Stomach (tissue), 9 donors: ENCODE data around the gene ADPRHL1. TPM values are rescaled to one million over a fixed set of nuclear protein-coding genes. Genes with fewer than 3 reads are reported as not detected.

ENCODE experiments used
- DNase-seq, 2 donors: peaks; one replicate each; pipeline versions ENCODE4 v3.0.0 to v3.0.0-alpha.2; 2013 to 2019
- H3K27ac ChIP-seq, 5 donors: fragments of 200-600 bp in 4 of 5; sonication (generic) in 4 of 5; one replicate each; pipeline ENCODE4 v1.5.1; 2013 to 2019; ENCODE audit warnings: mild to moderate bottlenecking in 1 of 5, moderate library complexity in 1 of 5
- H3K27me3 ChIP-seq, 3 donors: fragments of 200-600 bp; sonication (generic); one replicate each; pipeline ENCODE4 v1.5.1; 2017 to 2019; ENCODE audit warnings: mixed run types in 1 of 3
- H3K36me3 ChIP-seq, 4 donors: fragments of 200-600 bp; sonication (generic); 1 replicate in 3 of 4; 2 replicates in 1 of 4; pipeline ENCODE4 v1.5.1; 2016 to 2019
- H3K4me1 ChIP-seq, 4 donors: fragments of 200-600 bp; sonication (generic); one replicate each; pipeline ENCODE4 v1.5.1; 2016 to 2019
- H3K4me3 ChIP-seq, 4 donors: fragments of 200-600 bp; sonication (generic) in 3 of 4; one replicate each; pipeline ENCODE4 v1.5.1; 2016 to 2019; ENCODE audit warnings: mild to moderate bottlenecking in 1 of 4
- H3K9me3 ChIP-seq, 4 donors: fragments of 200-600 bp; sonication (generic); one replicate each; pipeline ENCODE4 v1.5.1; 2016 to 2019
- EP300 ChIP-seq: sonication (generic); formaldehyde crosslinking; IDR thresholded peaks from one replicate; pipeline ENCODE4 v1.6.1; 2017; ENCODE audit warnings: antibody characterized with exemption
- POLR2A ChIP-seq, 4 donors: fragments of 450-650 bp; IDR thresholded peaks; one replicate each; pipeline ENCODE4 v1.6.1; 2016; ENCODE audit warnings: antibody characterized with exemption in 4 of 4, control low read depth in 2 of 4, mild to moderate bottlenecking in 1 of 4, moderate library complexity in 1 of 4
- POLR2AphosphoS5 ChIP-seq, 3 donors: sonication (generic); formaldehyde crosslinking; IDR thresholded peaks; one replicate each; pipeline ENCODE4 v1.6.1; 2016; ENCODE audit warnings: antibody characterized with exemption in 3 of 3
- WGBS, 5 donors: extraction: QIAGEN DNeasy Blood & Tissue Kit in 3 of 5; methylation state at CpG; one replicate each; pipeline versions ENCODE4 v1.1.5 to v1.1.7; 2013 to 2018; 5-methylcytosine and 5-hydroxymethylcytosine counted together
- intact Hi-C: fragments of 100-400 bp; cut with DNase I; formaldehyde crosslinking; loops from one replicate; pipeline ENCODE4 v1.15.1; 2023; ENCODE audit warnings: low total_unique reads
- polyA plus RNA-seq, 3 donors: library from polyadenylated mRNA; stranded (reverse); fragments of 200-250 nt; gene quantifications; one replicate each; pipeline ENCODE4 v1.2.3, GENCODE V29; 2013
- small RNA-seq, 4 donors: library from RNA; depleted of rRNA; stranded (forward); fragments of <200 nt; gene quantifications; one replicate each; pipeline ENCODE3, GENCODE V24; 2016
- total RNA-seq, 5 donors: library from RNA; depleted of rRNA; stranded (reverse); fragments of >200 nt; gene quantifications; one replicate each; pipeline versions ENCODE4 v1.1.0 to v1.2.3, GENCODE V29; 2014 to 2016
- TF ChIP-seq, protein P1 (sequence below), 7 experiments: fragments of 450-650 bp in 4 of 7; fragments of 200-600 bp in 3 of 7; sonication (generic) in 3 of 7; IDR thresholded peaks; one replicate each; pipeline ENCODE4 v1.5.1; 2016 to 2019; ENCODE audit warnings: antibody characterized with exemption in 7 of 7, control low read depth in 2 of 7, mild to moderate bottlenecking in 1 of 7
- donor health status: healthy with polysubstance abuse.
- donor health status: Bipolar disorder and iron deficiency.
- donor health status: healthy.

Gene ADPRHL1
- total and polyA plus RNA-seq, 8 donors = 1.7 to 6.7 (median 2.7) TPM

DNA sequence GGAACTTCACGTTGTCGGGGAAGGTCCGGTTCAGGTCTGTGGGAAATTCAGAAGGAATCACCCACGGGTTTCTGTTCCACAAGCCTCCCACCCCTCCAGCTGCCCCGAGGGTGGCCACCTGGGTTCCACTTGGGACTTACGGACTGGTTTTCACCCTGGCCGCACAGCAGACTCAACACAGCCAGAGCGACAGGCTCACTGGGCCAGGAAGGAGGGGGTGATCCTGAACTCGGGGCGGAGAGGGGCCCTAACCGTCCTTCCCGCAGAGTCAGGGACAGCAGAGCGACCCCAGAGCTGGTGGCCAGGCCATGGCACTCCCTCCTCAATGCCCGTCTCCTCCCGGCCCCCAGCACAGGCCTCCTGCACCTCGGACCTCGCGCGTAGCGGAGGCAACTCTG is 102.4 kb downstream of the ADPRHL1 start:
- no peak overlapping the region for H3K27ac ChIP-seq
- H3K36me3 ChIP-seq = peaks cover 5 to 67% (median 49%) of the 10 kb centered on the region in 4 donors
- intact Hi-C loops = no loop called here
- no peaks in the 10 kb centered on the region for H3K27me3 ChIP-seq
- H3K9me3 ChIP-seq = no peaks in the 10 kb centered on the region
- no peak for DNase-seq
- no peaks in the 10 kb centered on the region for H3K4me1 ChIP-seq
- no peak overlapping the region for H3K4me3 ChIP-seq
- TF ChIP-seq, protein P1, sequence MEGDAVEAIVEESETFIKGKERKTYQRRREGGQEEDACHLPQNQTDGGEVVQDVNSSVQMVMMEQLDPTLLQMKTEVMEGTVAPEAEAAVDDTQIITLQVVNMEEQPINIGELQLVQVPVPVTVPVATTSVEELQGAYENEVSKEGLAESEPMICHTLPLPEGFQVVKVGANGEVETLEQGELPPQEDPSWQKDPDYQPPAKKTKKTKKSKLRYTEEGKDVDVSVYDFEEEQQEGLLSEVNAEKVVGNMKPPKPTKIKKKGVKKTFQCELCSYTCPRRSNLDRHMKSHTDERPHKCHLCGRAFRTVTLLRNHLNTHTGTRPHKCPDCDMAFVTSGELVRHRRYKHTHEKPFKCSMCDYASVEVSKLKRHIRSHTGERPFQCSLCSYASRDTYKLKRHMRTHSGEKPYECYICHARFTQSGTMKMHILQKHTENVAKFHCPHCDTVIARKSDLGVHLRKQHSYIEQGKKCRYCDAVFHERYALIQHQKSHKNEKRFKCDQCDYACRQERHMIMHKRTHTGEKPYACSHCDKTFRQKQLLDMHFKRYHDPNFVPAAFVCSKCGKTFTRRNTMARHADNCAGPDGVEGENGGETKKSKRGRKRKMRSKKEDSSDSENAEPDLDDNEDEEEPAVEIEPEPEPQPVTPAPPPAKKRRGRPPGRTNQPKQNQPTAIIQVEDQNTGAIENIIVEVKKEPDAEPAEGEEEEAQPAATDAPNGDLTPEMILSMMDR (IDR thresholded peaks at IDR 0.05) = no peak
- no peak for TF ChIP-seq EP300
- TF ChIP-seq POLR2A (IDR thresholded peaks at IDR 0.05) = no peak
- no peak for TF ChIP-seq POLR2AphosphoS5 (IDR thresholded peaks at IDR 0.05)
- 91 to 96% (median 96%) methylated on average over 12 to 20 of the region's 20 CpGs for WGBS, 5 donors

GRCh38 chr13:113350065-113350937 is 103.0 kb downstream of the ADPRHL1 start:
- Histone ChIP-seq H3K36me3 (peaks cover 5 to 71% (median 53%) of the 10 kb centered on the region in 4 donors), H3K27me3 (no peaks in the 10 kb centered on the region), H3K27ac (no peak overlapping the region), H3K9me3 (peaks cover 0 to 4% (median 0%) of the 10 kb centered on the region in 4 donors), H3K4me1 (no peaks in the 10 kb centered on the region), H3K4me3 (no peak overlapping the region)
- intact Hi-C loops = no loop called here
- 86 to 91% (median 89%) methylated on average over 21 to 32 of the region's 32 CpGs for WGBS, 5 donors
- DNase-seq = no peak
- TF ChIP-seq EP300 (no peak), POLR2A (IDR thresholded peaks at IDR 0.05) (no peak), POLR2AphosphoS5 (IDR thresholded peaks at IDR 0.05) (no peak)
- TF ChIP-seq, protein P1 (IDR thresholded peaks at IDR 0.05) = no peak

Small RNAs within 50 kb of the gene (small RNA-seq; reads per million reads assigned to genes)
- 0 to 0.10 (median 0) reads per million in 4 donors for gene RNU1-16P

Other genes starting within 250 kb of the ADPRHL1 start
- gene PCID2, start 244.8 kb downstream of the ADPRHL1 start, total RNA-seq = 10 to 100 TPM; 35.7 to 81.7 (median 44.3) TPM
- 10 to 100 TPM; 25.9 to 38.3 (median 32.3) TPM for gene PCID2, start 244.8 kb downstream of the ADPRHL1 start, polyA plus RNA-seq
- gene CUL4A, start 243.9 kb downstream of the ADPRHL1 start, total RNA-seq = 100 to 1,000 TPM; 107 to 153 (median 148) TPM
- gene CUL4A, start 243.9 kb downstream of the ADPRHL1 start, polyA plus RNA-seq = 10 to 100 TPM; 24.4 to 31.0 (median 25.6) TPM
- 100 to 1,000 TPM in 2 of 5 donors, 10 to 100 TPM in 3; 44.0 to 121 (median 70.3) TPM for gene LAMP1, start 156.2 kb downstream of the ADPRHL1 start, total RNA-seq
- 10 to 100 TPM; 20.9 to 52.2 (median 47.9) TPM for gene LAMP1, start 156.2 kb downstream of the ADPRHL1 start, polyA plus RNA-seq
- gene GRTP1, start 89.4 kb downstream of the ADPRHL1 start, total RNA-seq = 10 to 100 TPM in 2 of 5 donors, 1 to 10 TPM in 3; 1.2 to 15.1 (median 5.4) TPM
- 10 to 100 TPM; 12.4 to 16.3 (median 15.1) TPM for gene GRTP1, start 89.4 kb downstream of the ADPRHL1 start, polyA plus RNA-seq
- 10 to 100 TPM; 13.9 to 43.0 (median 31.5) TPM for gene DCUN1D2, start 37.2 kb upstream of the ADPRHL1 start, total RNA-seq
- gene DCUN1D2, start 37.2 kb upstream of the ADPRHL1 start, polyA plus RNA-seq = 1 to 10 TPM; 7.3 to 8.1 (median 7.5) TPM
- 100 to 1,000 TPM in 2 of 5 donors, 10 to 100 TPM in 3; 35.3 to 207 (median 59.1) TPM for gene TFDP1, start 131.3 kb upstream of the ADPRHL1 start, total RNA-seq
- gene TFDP1, start 131.3 kb upstream of the ADPRHL1 start, polyA plus RNA-seq = 10 to 100 TPM; 27.3 to 57.2 (median 55.3) TPM
- 100 to 1,000 TPM in 4 of 5 donors, under 1 TPM in 1; 0.87 to 585 (median 347) TPM for gene ATP4B, start 204.7 kb upstream of the ADPRHL1 start, total RNA-seq
- 100 to 1,000 TPM; 143 to 490 (median 170) TPM for gene ATP4B, start 204.7 kb upstream of the ADPRHL1 start, polyA plus RNA-seq
- not detected for gene GRK1, start 213.7 kb upstream of the ADPRHL1 start, total RNA-seq
- gene GRK1, start 213.7 kb upstream of the ADPRHL1 start, polyA plus RNA-seq = not detected